ENCODE results near the gene KIAA1328. TPM values are rescaled to one million over a fixed set of nuclear protein-coding genes. Genes with fewer than 3 reads are reported as not detected.

The KIAA1328 gene
- total and polyA plus RNA-seq, 9 of the 15 experiments (the other 6 are each of a cell fraction or from before 2014, with no cell fraction given): 4.0 to 8.6 (median 7.4) TPM

DNA sequence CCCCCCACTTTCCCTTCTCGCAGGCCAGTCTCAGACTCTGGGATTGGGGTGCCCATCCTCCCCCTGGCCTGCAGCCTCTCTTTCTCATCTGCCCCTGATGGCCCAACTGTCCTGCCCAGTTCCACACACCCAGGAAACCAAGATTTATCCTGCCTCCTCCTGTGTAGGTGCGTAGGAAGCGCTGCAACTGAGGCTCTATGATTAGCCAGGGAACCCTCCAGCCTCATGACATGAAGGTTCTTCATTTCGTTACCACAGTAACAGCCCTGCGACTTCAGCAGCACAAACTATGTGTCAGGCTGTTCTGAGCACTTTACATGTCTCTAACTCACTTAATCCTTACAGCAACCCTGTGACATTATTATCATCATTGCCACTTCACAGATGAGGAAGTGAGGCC, 430.8 kb downstream of the KIAA1328 start (continued):
- TF ChIP-seq, protein P1, sequence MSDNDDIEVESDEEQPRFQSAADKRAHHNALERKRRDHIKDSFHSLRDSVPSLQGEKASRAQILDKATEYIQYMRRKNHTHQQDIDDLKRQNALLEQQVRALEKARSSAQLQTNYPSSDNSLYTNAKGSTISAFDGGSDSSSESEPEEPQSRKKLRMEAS (CRISPR knock-in tag; IDR thresholded peaks at IDR 0.05): no peak
- TF ChIP-seq, protein P2, sequence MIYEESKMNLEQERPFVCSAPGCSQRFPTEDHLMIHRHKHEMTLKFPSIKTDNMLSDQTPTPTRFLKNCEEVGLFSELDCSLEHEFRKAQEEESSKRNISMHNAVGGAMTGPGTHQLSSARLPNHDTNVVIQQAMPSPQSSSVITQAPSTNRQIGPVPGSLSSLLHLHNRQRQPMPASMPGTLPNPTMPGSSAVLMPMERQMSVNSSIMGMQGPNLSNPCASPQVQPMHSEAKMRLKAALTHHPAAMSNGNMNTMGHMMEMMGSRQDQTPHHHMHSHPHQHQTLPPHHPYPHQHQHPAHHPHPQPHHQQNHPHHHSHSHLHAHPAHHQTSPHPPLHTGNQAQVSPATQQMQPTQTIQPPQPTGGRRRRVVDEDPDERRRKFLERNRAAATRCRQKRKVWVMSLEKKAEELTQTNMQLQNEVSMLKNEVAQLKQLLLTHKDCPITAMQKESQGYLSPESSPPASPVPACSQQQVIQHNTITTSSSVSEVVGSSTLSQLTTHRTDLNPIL (CRISPR knock-in tag; IDR thresholded peaks at IDR 0.05): no peak
- TF ChIP-seq SNIP1 (IDR thresholded peaks at IDR 0.05; ENCODE audit: low read depth): no peak

DNA sequence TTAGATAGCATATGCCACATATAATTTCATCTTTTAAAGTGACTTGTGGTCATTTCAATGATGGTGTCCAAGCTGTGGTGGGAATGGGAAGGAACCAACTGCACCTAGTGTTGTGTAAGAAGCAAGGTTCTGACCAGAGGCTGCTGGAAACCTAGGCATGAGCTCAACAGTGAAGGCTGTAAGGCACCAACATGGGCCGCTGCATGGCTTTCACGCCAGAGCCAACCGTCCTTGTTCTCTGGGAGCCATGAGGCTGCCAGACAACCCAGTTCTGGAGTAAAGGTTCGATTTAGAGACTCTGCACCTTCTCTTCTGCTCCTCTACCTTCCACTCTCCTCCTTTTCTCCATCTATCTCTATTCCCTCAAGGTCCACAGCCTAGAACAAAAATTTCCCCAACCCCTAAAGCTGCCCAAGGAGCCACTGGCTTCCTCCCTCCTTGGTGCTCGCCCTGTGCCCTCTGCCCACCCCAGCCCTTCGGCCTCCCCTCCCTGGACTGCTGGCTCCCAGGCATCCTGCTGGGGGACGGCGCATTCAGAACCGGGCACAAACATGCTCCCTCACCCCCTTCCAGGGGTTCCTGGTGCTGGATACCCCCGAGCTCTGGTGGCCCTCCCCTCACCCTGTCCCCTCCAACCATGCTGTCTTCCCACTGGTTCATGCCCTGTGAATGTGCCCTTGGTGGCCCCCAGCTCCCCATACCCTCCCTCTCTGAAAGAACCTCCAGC, 431.6 kb downstream of the KIAA1328 start:
- in situ Hi-C loops (cut with MboI) (no loop called here), intact Hi-C loops (cut with micrococcal nuclease) (no loop called here)
- BruUV-seq (replicated peaks): no TSS peak
- no peak for DNase-seq (ENCODE audit: extremely low read depth in 1 of 4, low spot score in 3 of 4)
- no peak for FAIRE-seq
- Histone ChIP-seq H3K4me3 (no peak overlapping the region), H3K9ac (ENCODE audit: insufficient read depth in 1 of 2, low read depth in 2 of 2, low read length in 2 of 2) (no peak overlapping the region), H2AFZ (ENCODE audit: low read depth, low read length) (no peak overlapping the region), H3K27me3 (ENCODE audit: control insufficient read depth in 2 of 2, insufficient read depth in 2 of 2, low read length in 2 of 2) (peaks cover 5 to 14% of the 10 kb centered on the region in 2 experiments; a peak in 2 of 5 replicates), H3K4me1 (replicated peaks in 1 of 2; ENCODE audit: control insufficient read depth in 2 of 2, insufficient read depth in 2 of 2, low read length in 2 of 2) (no peaks in the 10 kb centered on the region), H3K36me3 (ENCODE audit: control insufficient read depth, insufficient read depth, low read length) (no peaks in the 10 kb centered on the region), H3K9me3 (replicated peaks; ENCODE audit: control insufficient read depth, insufficient read depth, low read depth, low read length) (no peaks in the 10 kb centered on the region), H4K20me1 (replicated peaks; ENCODE audit: control insufficient read depth, insufficient read depth, low read length) (no peaks in the 10 kb centered on the region), H3K9me1 (ENCODE audit: control insufficient read depth, insufficient read depth, low read length) (no peaks in the 10 kb centered on the region), H3K4me2 (ENCODE audit: insufficient read depth, low read length) (no peak overlapping the region), H3K79me2 (ENCODE audit: control insufficient read depth, insufficient read depth, low read length) (no peaks in the 10 kb centered on the region), H3K27ac (ENCODE audit: extremely low read depth, low read depth, low read length) (no peak overlapping the region)
- ChIA-PET CTCF (ENCODE audit: low intra/inter-chr PET ratio) (no interaction called here), POLR2A (interaction anchor here (1.0 to 1.1 kb wide), 2 partner anchors 10 to 12 kb away, joined by 3 to 5 read pairs; no protein-coding TSS in a partner anchor)
- under 1% methylated on average over 10 of the region's 10 CpGs for WGBS (ENCODE audit: insufficient coverage, low coverage, missing lambda C conversion rate)
- ATAC-seq: no peak
- TF ChIP-seq ZNF224 (CRISPR knock-in tag; IDR thresholded peaks at IDR 0.05) (no peak), KDM2B (CRISPR knock-in tag; IDR thresholded peaks at IDR 0.05) (no peak), GTF2E2 (tag; IDR thresholded peaks at IDR 0.05) (no peak), RAD51 (IDR thresholded peaks at IDR 0.05; ENCODE audit: borderline replicate concordance, low read depth) (no peak), FOXJ2 (tag; IDR thresholded peaks at IDR 0.05) (no peak), HSF4 (CRISPR knock-in tag; IDR thresholded peaks at IDR 0.05; ENCODE audit: borderline replicate concordance) (no peak), MYC (IDR thresholded peaks at IDR 0.05; ENCODE audit: low read depth, low read length) (no peak), MYC (CRISPR knock-in tag; IDR thresholded peaks at IDR 0.05; ENCODE audit: borderline replicate concordance, low read depth) (no peak), KDM4B (IDR thresholded peaks at IDR 0.05; ENCODE audit: borderline replicate concordance in 2 of 2, low read depth in 1 of 2) (no peak)
- TF ChIP-seq, protein P3, sequence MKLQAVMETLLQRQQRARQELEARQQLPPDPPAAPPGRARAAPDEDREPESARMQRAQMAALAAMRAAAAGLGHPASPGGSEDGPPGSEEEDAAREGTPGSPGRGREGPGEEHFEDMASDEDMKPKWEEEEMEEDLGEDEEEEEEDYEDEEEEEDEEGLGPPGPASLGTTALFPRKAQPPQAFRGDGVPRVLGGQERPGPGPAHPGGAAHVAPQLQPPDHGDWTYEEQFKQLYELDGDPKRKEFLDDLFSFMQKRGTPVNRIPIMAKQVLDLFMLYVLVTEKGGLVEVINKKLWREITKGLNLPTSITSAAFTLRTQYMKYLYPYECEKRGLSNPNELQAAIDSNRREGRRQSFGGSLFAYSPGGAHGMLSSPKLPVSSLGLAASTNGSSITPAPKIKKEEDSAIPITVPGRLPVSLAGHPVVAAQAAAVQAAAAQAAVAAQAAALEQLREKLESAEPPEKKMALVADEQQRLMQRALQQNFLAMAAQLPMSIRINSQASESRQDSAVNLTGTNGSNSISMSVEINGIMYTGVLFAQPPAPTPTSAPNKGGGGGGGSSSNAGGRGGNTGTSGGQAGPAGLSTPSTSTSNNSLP (IDR thresholded peaks at IDR 0.05; ENCODE audit: borderline replicate concordance, low read depth, low read length): no peak

All from K562 (cell line).